Tibial nerve (tissue), 4 donors: ENCODE measurements around the gene KCNA1. TPM values are rescaled to one million over a fixed set of nuclear protein-coding genes. Genes with fewer than 3 reads are reported as not detected.

Experiments used
- DNase-seq, 2 donors: peaks; one replicate each; pipeline ENCODE4 v3.0.0-alpha.2; 2019; ENCODE audit warnings: low spot score in 2 of 2
- H3K27ac ChIP-seq, 4 donors: fragments of 200-600 bp; sonication (generic) in 3 of 4; one replicate each; pipeline ENCODE4 v1.5.1; 2017 to 2019; ENCODE audit warnings: mild to moderate bottlenecking in 1 of 4
- H3K27me3 ChIP-seq, 2 donors: fragments of 200-600 bp; sonication (generic) in 1 of 2; one replicate each; pipeline versions ENCODE4 v1.5.1 to v1.6.0; 2017 to 2019
- H3K36me3 ChIP-seq, 3 donors: fragments of 200-600 bp; sonication (generic); one replicate each; pipeline ENCODE4 v1.5.1; 2018 to 2019
- H3K4me1 ChIP-seq, 4 donors: fragments of 200-600 bp; sonication (generic) in 3 of 4; one replicate each; pipeline ENCODE4 v1.5.1; 2017 to 2019
- H3K4me3 ChIP-seq, 4 donors: fragments of 200-600 bp; sonication (generic) in 3 of 4; one replicate each; pipeline ENCODE4 v1.5.1; 2017 to 2019; ENCODE audit warnings: mild to moderate bottlenecking in 1 of 4, moderate library complexity in 1 of 4
- H3K9me3 ChIP-seq, 4 donors: fragments of 200-600 bp; sonication (generic) in 3 of 4; one replicate each; pipeline ENCODE4 v1.5.1; 2017 to 2019
- EP300 ChIP-seq, 2 donors: sonication (generic); formaldehyde crosslinking; IDR thresholded peaks; one replicate each; pipeline ENCODE4 v1.6.1; 2017; ENCODE audit warnings: antibody characterized with exemption in 2 of 2, mild to moderate bottlenecking in 1 of 2
- POLR2A ChIP-seq, 2 donors: fragments of 450-650 bp; IDR thresholded peaks; one replicate each; pipeline ENCODE4 v1.6.1; 2017; ENCODE audit warnings: antibody characterized with exemption in 2 of 2, mild to moderate bottlenecking in 2 of 2, moderate library complexity in 2 of 2
- WGBS, 2 donors: methylation state at CpG; one replicate each; pipeline ENCODE4 v1.1.5; 2018; 5-methylcytosine and 5-hydroxymethylcytosine counted together
- total RNA-seq, 4 donors: library from RNA; depleted of rRNA; stranded (reverse); fragments of >200 nt; gene quantifications; one replicate each; pipeline ENCODE4 v1.1.0, GENCODE V29; 2016
- TF ChIP-seq, protein P1 (sequence below), 5 experiments: fragments of 200-600 bp in 3 of 5; fragments of 450-650 bp in 2 of 5; sonication (generic) in 3 of 5; IDR thresholded peaks; one replicate each; pipeline ENCODE4 v1.5.1; 2016 to 2019; ENCODE audit warnings: antibody characterized with exemption in 5 of 5, mild to moderate bottlenecking in 3 of 5, moderate library complexity in 2 of 5

Gene KCNA1
- total RNA-seq, 4 donors from 2014 or later: 1.2 to 12.8 (median 4.8) TPM

DNA sequence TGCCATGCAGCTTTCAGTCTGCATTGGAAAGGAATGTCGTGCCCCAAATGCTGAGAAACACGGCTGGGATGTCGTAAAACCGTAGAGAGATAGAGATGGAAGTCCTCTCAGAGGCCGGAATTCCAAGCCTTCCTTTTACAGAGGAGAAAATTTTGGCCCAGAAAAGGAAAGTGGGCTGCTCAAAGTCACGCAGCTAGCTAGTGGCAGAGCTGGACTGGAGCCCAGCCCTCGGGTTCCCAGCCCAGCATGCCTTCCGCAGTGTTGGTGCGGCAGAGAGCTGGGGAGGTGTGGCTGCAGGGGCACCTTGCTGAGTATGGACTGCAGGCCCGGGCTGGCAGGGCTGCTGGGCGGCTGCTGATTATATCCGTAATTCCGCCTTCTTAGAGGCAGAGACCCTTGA, 50.3 kb downstream of the KCNA1 start:
- peaks cover 0 to 5% of the 10 kb centered on the region in 2 donors for H3K27me3 ChIP-seq
- no peak for DNase-seq
- no peak overlapping the region for H3K27ac ChIP-seq
- no peak overlapping the region for H3K4me3 ChIP-seq
- TF ChIP-seq, protein P1, sequence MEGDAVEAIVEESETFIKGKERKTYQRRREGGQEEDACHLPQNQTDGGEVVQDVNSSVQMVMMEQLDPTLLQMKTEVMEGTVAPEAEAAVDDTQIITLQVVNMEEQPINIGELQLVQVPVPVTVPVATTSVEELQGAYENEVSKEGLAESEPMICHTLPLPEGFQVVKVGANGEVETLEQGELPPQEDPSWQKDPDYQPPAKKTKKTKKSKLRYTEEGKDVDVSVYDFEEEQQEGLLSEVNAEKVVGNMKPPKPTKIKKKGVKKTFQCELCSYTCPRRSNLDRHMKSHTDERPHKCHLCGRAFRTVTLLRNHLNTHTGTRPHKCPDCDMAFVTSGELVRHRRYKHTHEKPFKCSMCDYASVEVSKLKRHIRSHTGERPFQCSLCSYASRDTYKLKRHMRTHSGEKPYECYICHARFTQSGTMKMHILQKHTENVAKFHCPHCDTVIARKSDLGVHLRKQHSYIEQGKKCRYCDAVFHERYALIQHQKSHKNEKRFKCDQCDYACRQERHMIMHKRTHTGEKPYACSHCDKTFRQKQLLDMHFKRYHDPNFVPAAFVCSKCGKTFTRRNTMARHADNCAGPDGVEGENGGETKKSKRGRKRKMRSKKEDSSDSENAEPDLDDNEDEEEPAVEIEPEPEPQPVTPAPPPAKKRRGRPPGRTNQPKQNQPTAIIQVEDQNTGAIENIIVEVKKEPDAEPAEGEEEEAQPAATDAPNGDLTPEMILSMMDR (IDR thresholded peaks at IDR 0.05): no peak
- TF ChIP-seq POLR2A (IDR thresholded peaks at IDR 0.05) (no peak), EP300 (IDR thresholded peaks at IDR 0.05) (no peak)
- no peaks in the 10 kb centered on the region for H3K4me1 ChIP-seq
- 41 to 50% methylated on average over 13 of the region's 13 CpGs for WGBS, 2 donors
- no peaks in the 10 kb centered on the region for H3K9me3 ChIP-seq
- no peaks in the 10 kb centered on the region for H3K36me3 ChIP-seq

DNA sequence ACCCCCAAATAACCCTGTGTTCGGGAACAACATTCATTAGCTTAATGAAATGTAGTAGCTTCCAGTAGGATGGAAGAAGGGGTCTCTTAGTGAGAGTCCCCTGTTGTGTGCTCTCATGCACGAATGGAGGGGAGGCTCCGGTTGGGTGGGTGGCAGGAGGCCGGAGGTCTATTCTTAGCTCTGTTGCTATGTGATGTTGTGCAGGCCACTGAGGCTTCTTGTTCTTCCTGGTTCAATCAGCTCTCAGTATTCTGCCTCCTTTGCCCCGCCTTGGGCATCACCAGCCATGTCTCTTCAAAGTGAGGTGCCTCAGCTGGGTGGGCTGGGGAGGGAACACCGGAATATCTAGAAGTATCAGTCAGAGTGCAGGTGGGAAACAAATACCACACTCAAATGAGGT, 50.8 kb downstream of the KCNA1 start:
- DNase-seq: no peak
- no peaks in the 10 kb centered on the region for H3K9me3 ChIP-seq
- H3K27me3 ChIP-seq: peaks cover 0 to under 1% of the 10 kb centered on the region in 2 donors
- H3K36me3 ChIP-seq: no peaks in the 10 kb centered on the region
- H3K4me1 ChIP-seq: no peaks in the 10 kb centered on the region
- no peak overlapping the region for H3K27ac ChIP-seq
- no peak overlapping the region for H3K4me3 ChIP-seq
- TF ChIP-seq, protein P1 (IDR thresholded peaks at IDR 0.05): no peak
- TF ChIP-seq EP300 (IDR thresholded peaks at IDR 0.05) (no peak), POLR2A (IDR thresholded peaks at IDR 0.05) (no peak)
- 60 to 61% methylated on average over 5 to 6 of the region's 6 CpGs for WGBS, 2 donors

DNA sequence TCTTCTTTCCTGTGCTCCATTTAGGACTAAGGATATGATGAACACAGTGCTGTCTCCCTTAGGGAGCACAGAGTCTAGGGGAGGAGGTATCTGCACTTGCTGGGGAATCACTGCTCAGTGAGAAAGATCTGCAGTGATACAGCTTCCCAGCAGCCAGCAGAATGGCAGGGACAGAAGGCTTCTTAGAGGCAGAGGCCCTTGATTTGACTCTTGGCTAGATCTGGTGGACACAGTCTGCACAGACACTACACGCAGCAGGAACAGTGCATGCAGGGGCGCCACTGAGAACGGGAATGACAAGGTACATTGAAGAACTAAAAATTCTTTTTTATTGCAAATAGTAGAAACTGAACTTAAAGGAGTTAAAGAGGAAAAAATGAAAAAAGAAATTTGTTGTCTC, 51.6 kb downstream of the KCNA1 start:
- no peak for TF ChIP-seq EP300 (IDR thresholded peaks at IDR 0.05)
- no peak for TF ChIP-seq POLR2A (IDR thresholded peaks at IDR 0.05)
- TF ChIP-seq, protein P1 (IDR thresholded peaks at IDR 0.05): no peak
- H3K27ac ChIP-seq: no peak overlapping the region
- H3K4me3 ChIP-seq: no peak overlapping the region
- 70 to 79% methylated on average over 3 of the region's 3 CpGs for WGBS, 2 donors
- H3K9me3 ChIP-seq: no peaks in the 10 kb centered on the region
- H3K27me3 ChIP-seq: no peaks in the 10 kb centered on the region
- no peaks in the 10 kb centered on the region for H3K4me1 ChIP-seq
- no peak for DNase-seq
- no peaks in the 10 kb centered on the region for H3K36me3 ChIP-seq

DNA sequence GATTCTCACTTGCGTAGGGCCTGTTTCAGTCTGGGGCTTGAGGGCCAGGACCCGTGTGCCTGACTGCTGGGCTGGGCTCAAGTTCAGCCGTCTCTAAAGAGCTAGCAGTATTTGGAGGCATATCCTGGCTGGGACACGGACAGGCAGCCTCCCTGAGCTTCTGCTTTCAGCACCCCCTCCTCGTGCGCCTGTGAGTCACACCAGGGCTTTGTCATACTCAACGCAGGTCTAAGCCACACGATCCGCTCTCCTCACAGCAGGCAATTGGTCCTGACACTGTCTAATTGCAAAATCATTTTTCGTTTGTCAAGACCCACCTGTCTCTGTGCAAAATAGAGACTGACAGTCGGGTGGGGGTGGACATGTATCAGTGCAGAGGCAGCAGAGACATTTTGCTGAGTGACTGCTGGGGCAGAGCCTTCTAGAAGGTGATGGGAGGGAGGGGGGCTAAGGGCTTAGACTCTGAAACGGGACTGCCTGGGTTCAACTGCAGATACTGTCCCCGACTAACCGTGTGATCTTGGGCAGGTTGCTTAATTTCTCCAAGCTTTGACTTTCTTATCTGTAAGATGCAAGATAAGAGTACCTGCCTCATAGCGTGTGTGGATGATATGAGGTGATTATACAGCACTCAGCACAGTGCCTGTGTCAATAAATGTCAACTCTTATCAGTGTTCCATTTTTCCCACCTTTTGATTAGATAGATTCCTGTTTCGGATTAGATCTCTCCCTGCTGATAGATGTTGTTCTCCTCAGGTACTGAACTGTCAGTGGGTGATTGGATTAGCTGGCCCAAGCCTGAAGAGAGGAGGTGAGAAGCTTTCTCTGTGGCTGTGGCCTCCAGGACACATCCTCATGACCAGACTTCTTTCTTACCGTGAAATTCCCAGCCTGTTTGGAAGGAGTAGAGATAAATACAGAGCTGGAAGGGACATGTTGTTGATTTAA, 53.1 kb downstream of the KCNA1 start:
- no peak overlapping the region for H3K27ac ChIP-seq
- no peaks in the 10 kb centered on the region for H3K9me3 ChIP-seq
- no peaks in the 10 kb centered on the region for H3K4me1 ChIP-seq
- no peaks in the 10 kb centered on the region for H3K36me3 ChIP-seq
- no peak for DNase-seq
- no peak overlapping the region for H3K4me3 ChIP-seq
- 74% methylated on average over 17 of the region's 17 CpGs for WGBS, 2 donors
- TF ChIP-seq POLR2A (IDR thresholded peaks at IDR 0.05): no peak
- TF ChIP-seq EP300 (IDR thresholded peaks at IDR 0.05): no peak
- TF ChIP-seq, protein P1 (IDR thresholded peaks at IDR 0.05): no peak
- no peaks in the 10 kb centered on the region for H3K27me3 ChIP-seq

Other genes with a start within 250 kb of the KCNA1 start
- gene GALNT8, start 189.5 kb upstream of the KCNA1 start, total RNA-seq: 1 to 10 TPM in 3 of 4 donors, under 1 TPM in 1; 0.44 to 3.1 (median 1.9) TPM
- 1 to 10 TPM in 2 of 4 donors, under 1 TPM in 2; 0.84 to 3.7 (median 1.5) TPM for gene KCNA5, start 134.0 kb downstream of the KCNA1 start, total RNA-seq